ENCODE measurements around the gene IRS1.

The IRS1 gene

GRCh38 chr2:226790011-226790410 is 9.6 kb downstream of the IRS1 start:
- Histone ChIP-seq H3K36me3 (ENCODE audit: control insufficient read depth, insufficient read depth, low read length) (no peaks in the 10 kb centered on the region), H2AFZ (no peak overlapping the region), H3K4me3 (ENCODE audit: low read depth, low read length) (no peak overlapping the region), H3K9me3 (ENCODE audit: control insufficient read depth, low read length) (no peaks in the 10 kb centered on the region), H3K4me1 (peaks cover 4% of the 10 kb centered on the region), H3K79me2 (peaks cover 2% of the 10 kb centered on the region), H3K4me2 (ENCODE audit: low read length) (no peak overlapping the region), H3K27ac (no peak overlapping the region), H3K9ac (no peak overlapping the region), H3K27me3 (ENCODE audit: control insufficient read depth, insufficient read depth, low read length) (no peaks in the 10 kb centered on the region)
- TF ChIP-seq, protein P1, sequence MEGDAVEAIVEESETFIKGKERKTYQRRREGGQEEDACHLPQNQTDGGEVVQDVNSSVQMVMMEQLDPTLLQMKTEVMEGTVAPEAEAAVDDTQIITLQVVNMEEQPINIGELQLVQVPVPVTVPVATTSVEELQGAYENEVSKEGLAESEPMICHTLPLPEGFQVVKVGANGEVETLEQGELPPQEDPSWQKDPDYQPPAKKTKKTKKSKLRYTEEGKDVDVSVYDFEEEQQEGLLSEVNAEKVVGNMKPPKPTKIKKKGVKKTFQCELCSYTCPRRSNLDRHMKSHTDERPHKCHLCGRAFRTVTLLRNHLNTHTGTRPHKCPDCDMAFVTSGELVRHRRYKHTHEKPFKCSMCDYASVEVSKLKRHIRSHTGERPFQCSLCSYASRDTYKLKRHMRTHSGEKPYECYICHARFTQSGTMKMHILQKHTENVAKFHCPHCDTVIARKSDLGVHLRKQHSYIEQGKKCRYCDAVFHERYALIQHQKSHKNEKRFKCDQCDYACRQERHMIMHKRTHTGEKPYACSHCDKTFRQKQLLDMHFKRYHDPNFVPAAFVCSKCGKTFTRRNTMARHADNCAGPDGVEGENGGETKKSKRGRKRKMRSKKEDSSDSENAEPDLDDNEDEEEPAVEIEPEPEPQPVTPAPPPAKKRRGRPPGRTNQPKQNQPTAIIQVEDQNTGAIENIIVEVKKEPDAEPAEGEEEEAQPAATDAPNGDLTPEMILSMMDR (IDR thresholded peaks at IDR 0.05), result no peak

GRCh38 chr2:226788881-226789490 is 10.6 kb downstream of the IRS1 start:
- no peak overlapping the region for H3K9ac ChIP-seq
- H3K27ac ChIP-seq, result no peak overlapping the region
- H3K4me1 ChIP-seq, result peaks cover 4% of the 10 kb centered on the region
- TF ChIP-seq, protein P1 (IDR thresholded peaks at IDR 0.05), result no peak
- H3K27me3 ChIP-seq (ENCODE audit: control insufficient read depth, insufficient read depth, low read length), result no peaks in the 10 kb centered on the region
- no peak overlapping the region for H3K4me3 ChIP-seq (ENCODE audit: low read depth, low read length)
- no peak overlapping the region for H3K4me2 ChIP-seq (ENCODE audit: low read length)
- H3K36me3 ChIP-seq (ENCODE audit: control insufficient read depth, insufficient read depth, low read length), result no peaks in the 10 kb centered on the region
- no peak overlapping the region for H2AFZ ChIP-seq
- no peaks in the 10 kb centered on the region for H3K9me3 ChIP-seq (ENCODE audit: control insufficient read depth, low read length)
- H3K79me2 ChIP-seq, result peaks cover 5% of the 10 kb centered on the region

GRCh38 chr2:226788064-226788463 is 11.6 kb downstream of the IRS1 start:
- TF ChIP-seq, protein P1 (IDR thresholded peaks at IDR 0.05), result no peak
- no peak overlapping the region for H3K27ac ChIP-seq
- peaks cover 4% of the 10 kb centered on the region for H3K4me1 ChIP-seq
- H3K9me3 ChIP-seq (ENCODE audit: control insufficient read depth, low read length), result no peaks in the 10 kb centered on the region
- no peaks in the 10 kb centered on the region for H3K27me3 ChIP-seq (ENCODE audit: control insufficient read depth, insufficient read depth, low read length)
- H3K4me2 ChIP-seq (ENCODE audit: low read length), result no peak overlapping the region
- no peaks in the 10 kb centered on the region for H3K36me3 ChIP-seq (ENCODE audit: control insufficient read depth, insufficient read depth, low read length)
- H3K9ac ChIP-seq, result no peak overlapping the region
- no peak overlapping the region for H2AFZ ChIP-seq
- no peak overlapping the region for H3K4me3 ChIP-seq (ENCODE audit: low read depth, low read length)
- peaks cover 5% of the 10 kb centered on the region for H3K79me2 ChIP-seq

DNA sequence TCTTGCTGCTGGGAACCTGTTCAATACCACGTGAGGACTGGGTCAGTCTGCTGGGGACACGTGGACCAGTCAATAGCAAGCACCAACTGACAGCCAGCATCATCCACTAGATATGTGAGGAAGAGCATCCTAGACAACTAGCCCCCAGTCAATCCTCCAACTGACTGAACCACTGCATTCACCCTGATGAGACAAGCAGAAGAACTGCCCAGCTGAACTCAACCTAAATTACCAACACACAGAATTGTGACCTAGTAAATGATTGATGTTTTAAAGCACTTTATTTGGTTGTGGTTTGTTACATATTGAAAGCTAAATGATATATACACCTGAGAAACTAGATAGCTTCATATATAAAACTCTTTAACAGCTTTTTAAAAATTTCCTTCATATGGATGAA is 15.7 kb downstream of the IRS1 start:
- H2AFZ ChIP-seq, result no peak overlapping the region
- H3K79me2 ChIP-seq, result peaks cover 5% of the 10 kb centered on the region
- H3K36me3 ChIP-seq (ENCODE audit: control insufficient read depth, insufficient read depth, low read length), result no peaks in the 10 kb centered on the region
- TF ChIP-seq, protein P1 (IDR thresholded peaks at IDR 0.05), result no peak
- no peaks in the 10 kb centered on the region for H3K9me3 ChIP-seq (ENCODE audit: control insufficient read depth, low read length)
- no peak overlapping the region for H3K9ac ChIP-seq
- H3K27me3 ChIP-seq (ENCODE audit: control insufficient read depth, insufficient read depth, low read length), result no peaks in the 10 kb centered on the region
- H3K27ac ChIP-seq, result no peak overlapping the region
- no peaks in the 10 kb centered on the region for H3K4me1 ChIP-seq
- no peak overlapping the region for H3K4me3 ChIP-seq (ENCODE audit: low read depth, low read length)
- H3K4me2 ChIP-seq (ENCODE audit: low read length), result no peak overlapping the region

DNA sequence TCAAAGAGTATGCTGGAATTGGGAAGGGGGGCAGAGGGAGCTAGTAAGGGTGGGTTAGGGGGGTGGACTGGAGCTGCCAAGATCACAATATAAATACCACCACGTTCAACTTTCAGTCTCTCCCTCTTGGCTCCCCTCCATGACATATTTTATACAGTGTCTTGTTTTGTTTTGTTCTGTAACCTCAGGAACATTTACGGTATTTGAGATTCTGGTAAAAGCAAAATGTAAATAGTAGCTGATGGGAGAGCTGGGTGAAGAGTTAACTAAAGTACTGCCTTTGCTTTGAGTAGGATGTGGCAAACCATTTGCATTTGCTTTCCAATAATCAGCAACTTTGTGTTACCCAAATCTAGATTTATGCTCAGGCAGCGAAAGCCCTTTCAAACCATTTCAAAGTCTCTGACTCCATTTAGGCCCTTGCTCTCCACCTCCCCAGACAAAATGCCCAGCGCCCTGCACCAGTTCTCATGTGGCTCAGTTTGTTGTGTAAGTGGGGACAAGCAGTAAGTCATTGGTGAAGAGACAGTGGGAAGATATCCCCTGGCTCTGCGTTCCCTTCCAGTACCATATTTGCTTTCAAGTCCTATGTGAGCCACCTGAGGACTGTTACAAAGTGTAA is 17.4 kb downstream of the IRS1 start:
- no peaks in the 10 kb centered on the region for H3K4me1 ChIP-seq
- H3K4me3 ChIP-seq (ENCODE audit: low read depth, low read length), result no peak overlapping the region
- TF ChIP-seq, protein P1 (IDR thresholded peaks at IDR 0.05), result no peak
- no peaks in the 10 kb centered on the region for H3K27me3 ChIP-seq (ENCODE audit: control insufficient read depth, insufficient read depth, low read length)
- no peak overlapping the region for H2AFZ ChIP-seq
- no peak overlapping the region for H3K27ac ChIP-seq
- H3K4me2 ChIP-seq (ENCODE audit: low read length), result no peak overlapping the region
- H3K79me2 ChIP-seq, result peaks cover 5% of the 10 kb centered on the region
- no peak overlapping the region for H3K9ac ChIP-seq
- no peaks in the 10 kb centered on the region for H3K36me3 ChIP-seq (ENCODE audit: control insufficient read depth, insufficient read depth, low read length)
- H3K9me3 ChIP-seq (ENCODE audit: control insufficient read depth, low read length), result no peaks in the 10 kb centered on the region

Data from parathyroid adenoma (tissue), 2 donors.